Aorta (tissue), 5 donors: ENCODE data around the gene PRKN. TPM values are rescaled to one million over a fixed set of nuclear protein-coding genes. Genes with fewer than 3 reads are reported as not detected.
"Not testable (repeated sequence)": the region's sequence is repeated elsewhere in the genome, so short reads cannot be mapped to it uniquely, and the experiment has no call there.

Source experiments
- ATAC-seq: fragments of 200-7000 bp; cut with Tn5 transposase; one replicate; pipeline ENCODE4 v1.9.1; 2022; ENCODE audit warnings: moderate library complexity; ENCODE audit not compliant: low FRiP score
- DNase-seq, 2 donors: peaks; one replicate each; pipeline ENCODE4 v3.0.0-alpha.2; 2020
- H3K27ac ChIP-seq, 2 donors: one replicate each; pipeline ENCODE4 v1.5.1; 2013; ENCODE audit warnings: low read length in 2 of 2, mild to moderate bottlenecking in 2 of 2, moderate library complexity in 2 of 2, control low read depth in 1 of 2, inconsistent platforms in 1 of 2, low read depth in 1 of 2
- H3K27me3 ChIP-seq, 2 donors: one replicate each; pipeline ENCODE4 v1.6.1; 2013; ENCODE audit warnings: control low read depth in 1 of 2, low read length in 1 of 2, mild to moderate bottlenecking in 1 of 2, moderate library complexity in 1 of 2; ENCODE audit not compliant: insufficient read depth in 2 of 2, control insufficient read depth in 1 of 2
- H3K36me3 ChIP-seq, 2 donors: one replicate each; pipeline ENCODE4 v1.6.1; 2013; ENCODE audit warnings: control low read depth in 1 of 2, low read length in 1 of 2, mild to moderate bottlenecking in 1 of 2; ENCODE audit not compliant: insufficient read depth in 2 of 2, control insufficient read depth in 1 of 2
- H3K4me1 ChIP-seq, 2 donors: one replicate each; pipeline ENCODE4 v1.6.1; 2013; ENCODE audit warnings: low read length in 2 of 2, control low read depth in 1 of 2, mild to moderate bottlenecking in 1 of 2, moderate library complexity in 1 of 2; ENCODE audit not compliant: insufficient read depth in 2 of 2, control insufficient read depth in 1 of 2
- H3K4me3 ChIP-seq, 2 donors: one replicate each; pipeline ENCODE4 v1.5.1; 2013; ENCODE audit warnings: low read length in 2 of 2, control low read depth in 1 of 2, mild to moderate bottlenecking in 1 of 2
- H3K9me3 ChIP-seq: one replicate; pipeline ENCODE4 v1.6.1; 2013; ENCODE audit warnings: mild to moderate bottlenecking, low read length; ENCODE audit not compliant: control insufficient read depth
- WGBS, 2 donors: extraction: QIAGEN DNeasy Blood & Tissue Kit; methylation state at CpG; one replicate each; pipeline ENCODE4 v1.1.7; 2013; 5-methylcytosine and 5-hydroxymethylcytosine counted together
- intact Hi-C, 2 donors: fragments of 100-400 bp; cut with DNase I; formaldehyde crosslinking; loops; one replicate each; pipeline versions ENCODE4 v1.14.2 to v1.15.0; 2022
- polyA plus RNA-seq, 2 donors: library from polyadenylated mRNA; stranded (reverse); fragments of 200-250 nt; gene quantifications; one replicate each; pipeline ENCODE4 v1.2.3, GENCODE V29; 2013
- total RNA-seq, 2 donors: library from RNA; stranded (reverse); fragmentation: NEBNext Ultra II Directional; extraction: Animal tissue kit (Norgen Biotek cat#: 25700); gene quantifications; one replicate each; pipeline ENCODE4 v1.2.1, GENCODE V29; 2021
- donor health status: healthy with polysubstance abuse.
- donor health status: Bipolar disorder and iron deficiency.
- donor health status: DM: no; HTN: no; CAD: no.
- donor health status: DM: no; HTN: no; CAD: no.
- donor health status: DM: yes; HTN: yes; CAD: no.

PRKN gene
- total and polyA plus RNA-seq, 4 donors, result 1.0 to 17.3 (median 5.7) TPM

GRCh38 chr6:161866570-161866969 is 861.0 kb downstream of the PRKN start:
- no peaks in the 10 kb centered on the region for H3K9me3 ChIP-seq
- H3K36me3 ChIP-seq, result no peaks in the 10 kb centered on the region
- no peaks in the 10 kb centered on the region for H3K4me1 ChIP-seq
- H3K27ac ChIP-seq, result no peak overlapping the region
- 96 to 97% methylated on average over 3 of the region's 3 CpGs for WGBS, 2 donors
- ATAC-seq (no peak), DNase-seq (no peak)
- no peak overlapping the region for H3K4me3 ChIP-seq
- intact Hi-C loops, result no loop called here
- H3K27me3 ChIP-seq, result no peaks in the 10 kb centered on the region

- 47 to 90% methylated on average over 2 of the region's 2 CpGs for WGBS, 2 donors
- H3K36me3 ChIP-seq, result not testable (repeated sequence)
These were observed 866.5 kb downstream of the PRKN start for GRCh38 chr6:161861061-161861460.

GRCh38 chr6:161853657-161854056 is 873.9 kb downstream of the PRKN start:
- DNase-seq (no peak), ATAC-seq (no peak)
- intact Hi-C loops, result no loop called here
- Histone ChIP-seq H3K9me3 (no peaks in the 10 kb centered on the region), H3K27ac (no peak overlapping the region), H3K36me3 (no peaks in the 10 kb centered on the region), H3K4me3 (no peak overlapping the region), H3K4me1 (no peaks in the 10 kb centered on the region), H3K27me3 (no peaks in the 10 kb centered on the region)
- WGBS, 2 donors, result 82 to 90% methylated on average over 7 of the region's 7 CpGs

More at GRCh38 chr6:161861061-161861460, 866.5 kb downstream of the PRKN start:
- DNase-seq, ATAC-seq, H3K4me3 ChIP-seq, intact Hi-C loops, H3K27me3 ChIP-seq, H3K4me1 ChIP-seq, H3K9me3 ChIP-seq, H3K27ac ChIP-seq: not testable (repeated sequence)

GRCh38 chr6:161851486-161851885 is 876.1 kb downstream of the PRKN start:
- H3K4me3 ChIP-seq, DNase-seq, H3K27ac ChIP-seq, H3K4me1 ChIP-seq, intact Hi-C loops, H3K27me3 ChIP-seq, ATAC-seq, H3K36me3 ChIP-seq, H3K9me3 ChIP-seq: not testable (repeated sequence)
- 97% methylated on average over 12 of the region's 12 CpGs for WGBS, 2 donors

GRCh38 chr6:161850562-161850961 is 877.0 kb downstream of the PRKN start:
- intact Hi-C loops, result no loop called here
- Histone ChIP-seq H3K9me3 (no peaks in the 10 kb centered on the region), H3K36me3 (no peaks in the 10 kb centered on the region), H3K27me3 (no peaks in the 10 kb centered on the region), H3K4me3 (no peak overlapping the region), H3K4me1 (no peaks in the 10 kb centered on the region), H3K27ac (no peak overlapping the region)
- DNase-seq (no peak), ATAC-seq (no peak)
- 74 to 76% methylated on average over 2 of the region's 2 CpGs for WGBS, 2 donors

GRCh38 chr6:161847628-161848027 is 879.9 kb downstream of the PRKN start:
- no peak overlapping the region for H3K27ac ChIP-seq
- intact Hi-C loops, result no loop called here
- H3K4me1 ChIP-seq, result no peaks in the 10 kb centered on the region
- DNase-seq, result no peak
- no peaks in the 10 kb centered on the region for H3K27me3 ChIP-seq
- no peak overlapping the region for H3K4me3 ChIP-seq
- H3K36me3 ChIP-seq, result no peaks in the 10 kb centered on the region
- WGBS, 2 donors, result 89% methylated on average over 3 of the region's 3 CpGs
- no peaks in the 10 kb centered on the region for H3K9me3 ChIP-seq
- ATAC-seq, result no peak

- no peaks in the 10 kb centered on the region for H3K4me1 ChIP-seq
- ATAC-seq (no peak), DNase-seq (no peak)
- 80 to 87% methylated on average over 4 of the region's 4 CpGs for WGBS, 2 donors
- H3K9me3 ChIP-seq, result no peaks in the 10 kb centered on the region
- intact Hi-C loops, result no loop called here
- H3K27ac ChIP-seq, result no peak overlapping the region
- no peaks in the 10 kb centered on the region for H3K36me3 ChIP-seq
- no peak overlapping the region for H3K4me3 ChIP-seq
- no peaks in the 10 kb centered on the region for H3K27me3 ChIP-seq
These were observed 882.8 kb downstream of the PRKN start for GRCh38 chr6:161844804-161845203.

- 83 to 91% methylated on average over 3 of the region's 3 CpGs for WGBS, 2 donors
- ATAC-seq (no peak), DNase-seq (no peak)
- H3K4me3 ChIP-seq, result no peak overlapping the region
- no peaks in the 10 kb centered on the region for H3K36me3 ChIP-seq
- H3K9me3 ChIP-seq, result no peaks in the 10 kb centered on the region
- H3K27me3 ChIP-seq, result no peaks in the 10 kb centered on the region
- intact Hi-C loops, result no loop called here
- H3K27ac ChIP-seq, result no peak overlapping the region
- H3K4me1 ChIP-seq, result no peaks in the 10 kb centered on the region
These were observed 884.5 kb downstream of the PRKN start for GRCh38 chr6:161843066-161843465.

- H3K27me3 ChIP-seq, result no peaks in the 10 kb centered on the region
- no peak overlapping the region for H3K4me3 ChIP-seq
- 85 to 90% methylated on average over 3 of the region's 3 CpGs for WGBS, 2 donors
These were observed 887.2 kb downstream of the PRKN start for GRCh38 chr6:161840380-161840779.

More at GRCh38 chr6:161840380-161840779, 887.2 kb downstream of the PRKN start:
- DNase-seq, result no peak
- no peak for ATAC-seq
- Histone ChIP-seq H3K9me3 (no peaks in the 10 kb centered on the region), H3K4me1 (no peaks in the 10 kb centered on the region), H3K36me3 (no peaks in the 10 kb centered on the region), H3K27ac (no peak overlapping the region)
- intact Hi-C loops, result no loop called here
